Measurements from ENCODE around the gene HSF5.

The HSF5 gene

DNA sequence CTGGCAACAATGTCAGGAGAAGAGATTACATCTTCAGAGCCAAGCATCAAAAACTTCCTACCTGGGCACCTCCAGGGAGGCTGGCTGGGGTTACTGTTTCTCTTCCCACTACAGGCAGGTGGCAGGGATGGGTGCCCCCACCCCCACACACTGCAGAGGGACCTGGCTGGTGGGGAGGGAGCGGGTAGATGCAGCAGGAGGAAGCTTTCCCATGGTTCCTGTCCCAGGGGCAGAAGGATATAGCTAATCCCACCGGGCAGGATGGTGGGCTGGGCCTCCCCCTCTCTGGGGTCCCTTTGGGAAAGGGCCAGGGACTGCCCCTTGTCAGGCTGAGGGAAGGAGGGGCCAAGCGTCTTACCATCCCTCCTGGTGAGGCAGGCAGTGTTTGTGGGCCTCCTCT, 42.9 kb upstream of the HSF5 start:
- peaks cover 32% of the 10 kb centered on the region for H3K27me3 ChIP-seq (replicated peaks; ENCODE audit: insufficient read depth, low read length)
- H3K9ac ChIP-seq (ENCODE audit: low read length) = no peak overlapping the region
- H3K27ac ChIP-seq (ENCODE audit: low read length) = no peak overlapping the region
- H4K20me1 ChIP-seq (ENCODE audit: insufficient read depth, low read length) = no peaks in the 10 kb centered on the region
- H3K9me2 ChIP-seq (replicated peaks; ENCODE audit: insufficient read depth, low read length) = no peaks in the 10 kb centered on the region
- H3K4me2 ChIP-seq (ENCODE audit: low read depth, low read length) = peak overlapping the region; percentile 81; the same call in 1 of the 2 replicates
- H3F3A ChIP-seq (ENCODE audit: insufficient read depth, low read length) = no peaks in the 10 kb centered on the region
- no peaks in the 10 kb centered on the region for H3K36me3 ChIP-seq (replicated peaks; ENCODE audit: insufficient read depth, low read length)
- no peak for DNase-seq
- no peaks in the 10 kb centered on the region for H3K9me3 ChIP-seq (replicated peaks; ENCODE audit: insufficient read depth, low read length)
- no peaks in the 10 kb centered on the region for H3K79me2 ChIP-seq (ENCODE audit: low read length)
- TF ChIP-seq, protein P1, sequence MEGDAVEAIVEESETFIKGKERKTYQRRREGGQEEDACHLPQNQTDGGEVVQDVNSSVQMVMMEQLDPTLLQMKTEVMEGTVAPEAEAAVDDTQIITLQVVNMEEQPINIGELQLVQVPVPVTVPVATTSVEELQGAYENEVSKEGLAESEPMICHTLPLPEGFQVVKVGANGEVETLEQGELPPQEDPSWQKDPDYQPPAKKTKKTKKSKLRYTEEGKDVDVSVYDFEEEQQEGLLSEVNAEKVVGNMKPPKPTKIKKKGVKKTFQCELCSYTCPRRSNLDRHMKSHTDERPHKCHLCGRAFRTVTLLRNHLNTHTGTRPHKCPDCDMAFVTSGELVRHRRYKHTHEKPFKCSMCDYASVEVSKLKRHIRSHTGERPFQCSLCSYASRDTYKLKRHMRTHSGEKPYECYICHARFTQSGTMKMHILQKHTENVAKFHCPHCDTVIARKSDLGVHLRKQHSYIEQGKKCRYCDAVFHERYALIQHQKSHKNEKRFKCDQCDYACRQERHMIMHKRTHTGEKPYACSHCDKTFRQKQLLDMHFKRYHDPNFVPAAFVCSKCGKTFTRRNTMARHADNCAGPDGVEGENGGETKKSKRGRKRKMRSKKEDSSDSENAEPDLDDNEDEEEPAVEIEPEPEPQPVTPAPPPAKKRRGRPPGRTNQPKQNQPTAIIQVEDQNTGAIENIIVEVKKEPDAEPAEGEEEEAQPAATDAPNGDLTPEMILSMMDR (IDR thresholded peaks at IDR 0.05; ENCODE audit: low read length) = no peak
- TF ChIP-seq EZH2 (optimal IDR thresholded peaks at IDR 0.05; ENCODE audit: low read depth, low read length) = no peak
- no peak for TF ChIP-seq EZH2phosphoT487 (IDR thresholded peaks at IDR 0.05; ENCODE audit: low read length)
- H3K4me1 ChIP-seq (ENCODE audit: low read length) = peaks cover 7% of the 10 kb centered on the region; the same call in 1 of the 2 replicates
- no peak overlapping the region; the same call in 1 of the 2 replicates for H3K4me3 ChIP-seq (ENCODE audit: low read length)
- no peak overlapping the region for H2AFZ ChIP-seq (ENCODE audit: low read length)

DNA sequence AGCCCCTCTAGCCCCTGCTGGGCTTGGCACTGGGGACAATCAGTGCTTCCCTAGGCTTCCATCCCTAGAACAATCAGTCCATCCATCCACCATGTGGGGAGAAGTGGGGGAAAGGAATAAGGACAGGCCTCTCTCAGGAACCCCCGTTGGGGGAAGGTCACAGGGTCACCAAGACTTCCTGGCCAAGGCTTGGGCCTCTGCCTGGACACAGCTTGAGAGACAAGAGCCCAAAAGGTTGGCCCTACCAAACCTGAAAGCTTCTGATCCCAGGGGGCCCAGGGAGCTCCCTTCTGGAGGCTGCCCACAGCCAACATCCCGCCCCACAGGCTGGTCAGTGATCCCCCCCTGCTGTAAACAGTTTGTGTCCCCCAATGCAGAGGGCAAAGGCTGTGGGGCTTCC, 42.4 kb upstream of the HSF5 start:
- no peak overlapping the region for H3K27ac ChIP-seq (ENCODE audit: low read length)
- no peaks in the 10 kb centered on the region for H3K79me2 ChIP-seq (ENCODE audit: low read length)
- H4K20me1 ChIP-seq (ENCODE audit: insufficient read depth, low read length) = no peaks in the 10 kb centered on the region
- no peak overlapping the region for H2AFZ ChIP-seq (ENCODE audit: low read length)
- H3K9me2 ChIP-seq (replicated peaks; ENCODE audit: insufficient read depth, low read length) = no peaks in the 10 kb centered on the region
- no peak for DNase-seq
- no peaks in the 10 kb centered on the region for H3F3A ChIP-seq (ENCODE audit: insufficient read depth, low read length)
- H3K4me3 ChIP-seq (ENCODE audit: low read length) = no peak overlapping the region
- H3K36me3 ChIP-seq (replicated peaks; ENCODE audit: insufficient read depth, low read length) = no peaks in the 10 kb centered on the region
- peaks cover 7% of the 10 kb centered on the region; the same call in 1 of the 2 replicates for H3K4me1 ChIP-seq (ENCODE audit: low read length)
- H3K27me3 ChIP-seq (replicated peaks; ENCODE audit: insufficient read depth, low read length) = peaks cover 32% of the 10 kb centered on the region
- TF ChIP-seq EZH2 (optimal IDR thresholded peaks at IDR 0.05; ENCODE audit: low read depth, low read length) = no peak
- TF ChIP-seq EZH2phosphoT487 (IDR thresholded peaks at IDR 0.05; ENCODE audit: low read length) = no peak
- TF ChIP-seq, protein P1 (IDR thresholded peaks at IDR 0.05; ENCODE audit: low read length) = no peak
- no peak overlapping the region for H3K4me2 ChIP-seq (ENCODE audit: low read depth, low read length)
- no peaks in the 10 kb centered on the region for H3K9me3 ChIP-seq (replicated peaks; ENCODE audit: insufficient read depth, low read length)
- no peak overlapping the region for H3K9ac ChIP-seq (ENCODE audit: low read length)

DNA sequence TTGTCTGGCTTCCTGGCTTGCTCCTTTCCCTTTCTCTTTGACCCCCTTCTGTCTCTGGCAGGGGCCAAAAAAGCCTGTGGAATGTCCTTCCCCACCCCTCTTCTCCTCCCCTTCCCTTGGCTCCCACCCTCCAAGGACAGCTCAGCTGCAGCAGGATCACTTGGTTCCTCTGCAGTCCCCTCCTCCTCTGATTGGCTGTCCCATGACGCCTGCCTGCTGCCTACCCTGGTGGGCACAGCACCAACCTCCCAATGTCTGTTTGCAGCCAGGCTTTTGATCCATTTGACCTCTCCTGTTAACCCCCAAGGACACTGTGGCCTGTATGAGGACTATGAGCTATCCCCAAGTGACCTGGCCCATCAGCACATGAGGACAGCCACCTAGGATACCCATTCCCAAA, 41.1 kb upstream of the HSF5 start:
- no peak overlapping the region for H2AFZ ChIP-seq (ENCODE audit: low read length)
- H3K79me2 ChIP-seq (ENCODE audit: low read length) = no peaks in the 10 kb centered on the region
- H3K27me3 ChIP-seq (replicated peaks; ENCODE audit: insufficient read depth, low read length) = peaks cover 32% of the 10 kb centered on the region
- no peak overlapping the region for H3K4me2 ChIP-seq (ENCODE audit: low read depth, low read length)
- H3K36me3 ChIP-seq (replicated peaks; ENCODE audit: insufficient read depth, low read length) = no peaks in the 10 kb centered on the region
- TF ChIP-seq EZH2 (optimal IDR thresholded peaks at IDR 0.05; ENCODE audit: low read depth, low read length) (no peak), EZH2phosphoT487 (IDR thresholded peaks at IDR 0.05; ENCODE audit: low read length) (no peak)
- TF ChIP-seq, protein P1 (IDR thresholded peaks at IDR 0.05; ENCODE audit: low read length) = no peak
- H3K4me1 ChIP-seq (ENCODE audit: low read length) = peaks cover 7% of the 10 kb centered on the region; the same call in 1 of the 2 replicates
- no peak overlapping the region for H3K27ac ChIP-seq (ENCODE audit: low read length)
- H3K9ac ChIP-seq (ENCODE audit: low read length) = no peak overlapping the region
- no peaks in the 10 kb centered on the region for H4K20me1 ChIP-seq (ENCODE audit: insufficient read depth, low read length)
- no peaks in the 10 kb centered on the region for H3K9me2 ChIP-seq (replicated peaks; ENCODE audit: insufficient read depth, low read length)
- no peak for DNase-seq
- H3F3A ChIP-seq (ENCODE audit: insufficient read depth, low read length) = no peaks in the 10 kb centered on the region
- no peak overlapping the region for H3K4me3 ChIP-seq (ENCODE audit: low read length)
- H3K9me3 ChIP-seq (replicated peaks; ENCODE audit: insufficient read depth, low read length) = no peaks in the 10 kb centered on the region

Measured in MM.1S (cell line).